GM19455 (cell line): ENCODE data around the gene SPTBN1.

Experiments
- ATAC-seq: cut with Tn5 transposase; IDR thresholded peaks from one replicate; pipeline ENCODE4 v1.9.1; 2021; ENCODE audit not compliant: unreplicated experiment

The SPTBN1 gene

GRCh38 chr2:54432251-54433015 lies 23.7 kb upstream of the SPTBN1 start:
- no peak for ATAC-seq

GRCh38 chr2:54434229-54434628 lies 21.9 kb upstream of the SPTBN1 start:
- no peak for ATAC-seq

- ATAC-seq, result no peak
Measured at GRCh38 chr2:54434711-54435110, 21.4 kb upstream of the SPTBN1 start.

GRCh38 chr2:54435325-54436226 lies 20.6 kb upstream of the SPTBN1 start:
- ATAC-seq, result no peak

GRCh38 chr2:54437588-54437987 lies 18.5 kb upstream of the SPTBN1 start:
- ATAC-seq, result no peak

- no peak for ATAC-seq
Measured at GRCh38 chr2:54438271-54438670, 17.9 kb upstream of the SPTBN1 start.

GRCh38 chr2:54439582-54439981 lies 16.5 kb upstream of the SPTBN1 start:
- no peak for ATAC-seq

GRCh38 chr2:54440050-54440449 lies 16.1 kb upstream of the SPTBN1 start:
- no peak for ATAC-seq

- ATAC-seq, result no peak
Measured at GRCh38 chr2:54444503-54444902, 11.6 kb upstream of the SPTBN1 start.

- ATAC-seq, result no peak
Measured at GRCh38 chr2:54446122-54446521, 10.0 kb upstream of the SPTBN1 start.

GRCh38 chr2:54446625-54447024 lies 9.5 kb upstream of the SPTBN1 start:
- no peak for ATAC-seq

GRCh38 chr2:54454548-54455130 lies 1.5 kb upstream of the SPTBN1 start:
- no peak for ATAC-seq

GRCh38 chr2:54455131-54455562 lies 980 bp upstream of the SPTBN1 start:
- no peak for ATAC-seq

GRCh38 chr2:54456362-54456611 lies 160 bp downstream of the SPTBN1 start:
- ATAC-seq, result no peak

- ATAC-seq, result peak; percentile 45
Measured at GRCh38 chr2:54456612-54457322, 640 bp downstream of the SPTBN1 start.

GRCh38 chr2:54457323-54458023 lies 1.3 kb downstream of the SPTBN1 start:
- ATAC-seq, result no peak

- no peak for ATAC-seq
Measured at GRCh38 chr2:54459037-54459441, 2.9 kb downstream of the SPTBN1 start.

GRCh38 chr2:54461261-54461660 lies 5.1 kb downstream of the SPTBN1 start:
- no peak for ATAC-seq

GRCh38 chr2:54464341-54464740 lies 8.2 kb downstream of the SPTBN1 start:
- no peak for ATAC-seq

- no peak for ATAC-seq
Measured at GRCh38 chr2:54465143-54465542, 9.0 kb downstream of the SPTBN1 start.

GRCh38 chr2:54466870-54467269 lies 10.7 kb downstream of the SPTBN1 start:
- ATAC-seq, result no peak
